Endometrium (tissue), 2 donors: ENCODE results near the gene PRKN.

Experiments used
- FAIRE-seq: peaks from 2 replicates; lab custom pipeline; 2012; peaks lifted over from hg19 to GRCh38; lab: Jason Lieb, UNC
- donor health status: control.
- donor health status: control.

PRKN gene

GRCh38 chr6:162443101-162443500 lies 284.5 kb downstream of the PRKN start:
- no peak for FAIRE-seq

- FAIRE-seq = no peak
Measured at GRCh38 chr6:162442687-162443086, 284.9 kb downstream of the PRKN start.

GRCh38 chr6:162441991-162442390 lies 285.6 kb downstream of the PRKN start:
- FAIRE-seq = no peak

GRCh38 chr6:162438980-162439379 lies 288.6 kb downstream of the PRKN start:
- FAIRE-seq = no peak

- no peak for FAIRE-seq
Measured at GRCh38 chr6:162435071-162435470, 292.5 kb downstream of the PRKN start.

GRCh38 chr6:162421004-162421403 lies 306.6 kb downstream of the PRKN start:
- FAIRE-seq = no peak

- peak; percentile 26 for FAIRE-seq
Measured at GRCh38 chr6:162416831-162417537, 310.6 kb downstream of the PRKN start.

- FAIRE-seq = no peak
Measured at GRCh38 chr6:162416307-162416706, 311.3 kb downstream of the PRKN start.

- no peak for FAIRE-seq
Measured at GRCh38 chr6:162409741-162410691, 317.6 kb downstream of the PRKN start.

GRCh38 chr6:162408826-162409535 lies 318.6 kb downstream of the PRKN start:
- no peak for FAIRE-seq

GRCh38 chr6:162404951-162405350 lies 322.6 kb downstream of the PRKN start:
- FAIRE-seq = peak; percentile 76

GRCh38 chr6:162403031-162403430 lies 324.5 kb downstream of the PRKN start:
- FAIRE-seq = no peak

- FAIRE-seq = no peak
Measured at GRCh38 chr6:162395181-162395580, 332.4 kb downstream of the PRKN start.

GRCh38 chr6:162390961-162391811 lies 336.4 kb downstream of the PRKN start:
- peak; percentile 80 for FAIRE-seq

- FAIRE-seq = no peak
Measured at GRCh38 chr6:162389343-162390085, 338.1 kb downstream of the PRKN start.

- FAIRE-seq = no peak
Measured at GRCh38 chr6:162388383-162388777, 339.2 kb downstream of the PRKN start.

GRCh38 chr6:162387718-162388382 lies 339.7 kb downstream of the PRKN start:
- FAIRE-seq = no peak

- FAIRE-seq = no peak
Measured at GRCh38 chr6:162385980-162386379, 341.6 kb downstream of the PRKN start.

- FAIRE-seq = no peak
Measured at GRCh38 chr6:162379757-162380409, 347.7 kb downstream of the PRKN start.

GRCh38 chr6:162377735-162378134 lies 349.8 kb downstream of the PRKN start:
- no peak for FAIRE-seq
